NK-92 treated with Interleukin-12 subunit alpha and Interleukin-12 subunit beta, amount 100 ng/mL, for 24 hours (cell line): ENCODE results near the gene DDX54.
A peak's percentile ranks its signal among the peaks of the same experiment; 100 is the strongest.

ENCODE experiments used
- DNase-seq: peaks from one replicate; lab custom pipeline; 2025; lab: John Stamatoyannopoulos, UW

The DDX54 gene

GRCh38 chr12:113190761-113191160 lies 5.5 kb upstream of the DDX54 start:
- DNase-seq, result no peak

- no peak for DNase-seq
These were observed 4.1 kb upstream of the DDX54 start for GRCh38 chr12:113189361-113189760.

DNA sequence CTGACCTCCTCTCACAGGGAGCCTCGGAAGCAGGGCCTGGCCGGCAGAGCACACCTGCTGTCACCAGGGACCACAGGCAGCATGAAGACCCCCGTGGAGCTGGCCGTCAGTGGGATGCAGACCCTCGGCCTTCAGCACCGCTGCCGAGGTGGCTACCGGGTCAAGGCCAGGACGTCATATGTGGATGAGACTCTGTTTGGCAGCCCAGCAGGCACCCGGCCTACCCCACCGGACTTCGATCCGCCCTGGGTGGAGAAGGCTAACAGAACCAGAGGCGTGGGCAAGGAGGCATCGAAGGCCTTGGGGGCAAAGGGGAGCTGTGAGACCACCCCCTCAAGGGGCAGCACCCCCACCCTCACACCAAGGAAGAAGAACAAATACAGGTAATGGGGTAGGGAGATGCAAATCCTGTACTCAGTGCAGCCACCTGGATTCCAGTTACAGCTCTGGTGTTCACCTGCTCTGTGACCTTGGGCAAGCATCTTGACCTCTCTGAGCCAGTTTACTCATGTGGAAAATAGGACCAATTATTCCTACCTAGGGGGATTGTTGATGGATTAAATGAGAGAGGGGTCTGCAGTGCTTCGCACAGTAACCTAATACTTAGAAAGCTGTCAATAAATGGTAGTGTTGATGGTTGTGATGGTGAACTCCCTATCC lies 1.5 kb upstream of the DDX54 start:
- DNase-seq, result no peak

- no peak for DNase-seq
These were observed 721 bp upstream of the DDX54 start for GRCh38 chr12:113186033-113186365.

DNA sequence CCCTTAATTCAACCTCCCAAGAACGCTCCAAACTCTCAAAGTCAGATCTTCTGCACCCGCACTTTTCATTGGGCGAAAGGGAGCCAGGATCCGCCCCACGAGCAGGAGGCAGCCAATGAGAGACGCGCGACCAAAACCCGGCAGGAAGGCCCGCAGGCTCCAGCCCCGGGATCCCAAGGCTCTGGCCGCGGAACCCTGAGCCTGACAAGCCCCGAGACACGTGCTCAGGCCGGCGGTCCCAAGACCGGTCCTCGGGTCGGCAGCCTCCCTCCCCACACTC lies 438 bp downstream of the DDX54 start:
- peak; percentile 68 for DNase-seq

DNA sequence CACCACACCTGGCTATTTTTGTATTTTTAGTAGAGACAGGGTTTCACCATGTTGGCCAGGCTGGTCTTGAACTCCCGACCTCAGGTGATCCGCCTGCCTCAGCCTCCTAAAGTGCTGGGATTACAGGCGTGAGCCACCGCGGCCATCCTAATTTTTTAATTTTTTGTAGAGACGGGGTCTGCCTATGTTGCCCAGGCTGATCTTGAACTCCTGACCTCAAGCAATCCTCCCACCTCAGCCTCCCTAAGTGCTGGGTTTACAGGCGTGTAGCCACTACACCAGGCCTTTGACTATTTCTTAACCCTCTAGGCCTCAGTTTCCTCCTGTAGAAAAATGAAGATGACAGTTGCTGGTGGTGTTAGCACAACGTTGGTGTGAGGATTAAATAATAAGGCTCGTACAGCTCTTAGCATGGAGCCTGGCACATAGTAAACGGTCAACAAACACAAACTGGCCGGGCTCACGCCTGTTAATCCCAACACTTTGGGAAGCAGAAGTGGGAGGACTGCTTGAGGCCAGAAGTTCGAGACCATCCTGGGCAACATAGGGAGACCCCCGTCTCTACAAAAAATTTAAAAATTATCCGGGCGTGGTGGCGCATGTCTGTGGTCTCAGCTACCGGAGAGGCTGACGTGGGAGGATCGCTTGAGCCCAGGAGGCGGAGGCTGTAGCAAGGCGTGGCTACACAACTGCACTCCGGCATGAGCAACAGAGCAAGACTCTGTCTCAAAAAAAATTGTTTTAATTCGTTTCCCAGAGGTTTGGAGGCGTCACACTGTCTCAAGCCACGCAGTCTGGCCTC lies 979 bp downstream of the DDX54 start:
- no peak for DNase-seq

DNA sequence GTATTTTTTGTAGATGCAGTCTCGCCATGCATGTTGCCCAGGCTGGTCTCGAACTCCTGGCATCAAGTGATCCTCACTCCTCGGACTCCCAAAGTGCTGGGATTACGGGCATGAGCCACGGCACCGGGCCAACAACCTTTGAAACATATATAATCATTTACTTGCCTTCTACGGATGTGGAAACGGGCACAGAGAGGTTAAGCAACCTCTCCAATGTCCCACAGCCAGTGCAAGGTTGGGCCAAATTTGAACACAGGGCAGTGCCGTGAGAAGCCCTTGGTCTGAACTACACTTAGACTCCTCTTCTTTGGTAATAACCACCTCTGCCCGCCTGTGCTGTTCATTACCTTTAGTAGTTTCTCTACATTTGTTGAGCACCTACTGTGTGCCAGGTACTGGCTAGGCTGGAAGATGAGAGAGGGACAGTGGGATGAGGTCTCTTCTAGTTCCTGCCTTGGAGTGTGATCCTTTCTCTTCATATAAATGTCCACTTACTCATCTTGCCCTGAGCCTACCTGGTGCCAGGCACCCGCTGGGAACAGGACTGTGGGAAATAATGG lies 2.2 kb downstream of the DDX54 start:
- no peak for DNase-seq

DNA sequence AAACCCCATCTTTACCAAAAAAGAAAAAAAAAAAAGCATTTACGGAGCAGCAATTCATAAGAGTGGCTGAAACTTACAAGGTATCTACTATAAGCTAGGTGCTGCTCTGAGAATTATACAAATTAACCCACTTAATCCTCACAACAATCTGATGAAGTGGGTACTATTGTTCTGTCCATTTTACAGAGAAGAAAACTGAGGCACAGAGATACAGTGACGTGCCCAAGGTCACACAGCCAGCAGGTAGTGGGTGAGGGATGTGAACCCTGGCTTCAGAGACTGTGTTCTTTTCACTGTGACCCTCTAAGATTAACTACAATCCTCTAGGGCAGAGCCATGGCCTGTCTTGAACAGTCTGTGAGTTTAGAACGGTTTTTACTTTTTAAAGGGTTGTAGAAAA lies 3.3 kb downstream of the DDX54 start:
- no peak for DNase-seq

DNA sequence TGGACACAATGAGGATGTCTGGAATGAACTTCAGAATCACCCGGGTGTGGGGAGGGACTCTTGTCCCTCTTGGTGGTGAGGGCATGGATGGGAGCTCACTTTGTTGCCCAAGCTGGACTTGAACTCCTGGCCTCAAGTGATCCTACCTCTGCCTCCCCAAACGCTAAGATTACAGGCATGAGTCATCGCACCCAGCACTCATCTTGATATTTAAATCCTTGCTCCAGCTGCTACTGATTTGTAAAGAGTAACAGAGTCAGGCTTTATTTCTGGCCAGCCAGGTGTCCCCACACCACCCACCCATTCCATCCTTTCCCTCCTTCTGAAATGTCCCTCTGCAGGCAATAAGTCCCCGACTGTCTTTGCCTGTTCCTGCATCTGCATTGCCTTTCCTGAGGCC lies 4.9 kb downstream of the DDX54 start:
- DNase-seq, result no peak

DNA sequence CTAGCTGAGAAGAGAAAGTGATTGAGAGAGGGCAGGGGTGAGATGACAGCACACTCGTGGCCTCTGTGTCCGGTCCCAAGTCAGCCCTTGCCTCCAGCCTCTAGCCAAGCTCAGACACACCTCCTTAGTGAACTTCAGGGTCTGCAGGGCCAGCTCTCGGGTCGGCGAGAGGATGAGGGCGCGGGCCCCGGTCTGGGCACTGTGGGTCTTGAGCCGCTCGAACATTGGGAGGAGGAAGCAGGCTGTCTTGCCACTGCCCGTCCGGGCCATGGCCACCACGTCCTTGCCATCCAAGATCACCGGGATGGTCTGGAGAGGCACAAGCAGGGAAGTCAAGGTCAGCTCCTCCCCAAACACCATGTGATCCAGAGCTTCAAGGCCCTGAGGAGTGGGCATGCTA lies 6.3 kb downstream of the DDX54 start:
- DNase-seq, result no peak

- DNase-seq, result peak; percentile 23
These were observed 10.6 kb downstream of the DDX54 start for GRCh38 chr12:113174461-113175384.

DNA sequence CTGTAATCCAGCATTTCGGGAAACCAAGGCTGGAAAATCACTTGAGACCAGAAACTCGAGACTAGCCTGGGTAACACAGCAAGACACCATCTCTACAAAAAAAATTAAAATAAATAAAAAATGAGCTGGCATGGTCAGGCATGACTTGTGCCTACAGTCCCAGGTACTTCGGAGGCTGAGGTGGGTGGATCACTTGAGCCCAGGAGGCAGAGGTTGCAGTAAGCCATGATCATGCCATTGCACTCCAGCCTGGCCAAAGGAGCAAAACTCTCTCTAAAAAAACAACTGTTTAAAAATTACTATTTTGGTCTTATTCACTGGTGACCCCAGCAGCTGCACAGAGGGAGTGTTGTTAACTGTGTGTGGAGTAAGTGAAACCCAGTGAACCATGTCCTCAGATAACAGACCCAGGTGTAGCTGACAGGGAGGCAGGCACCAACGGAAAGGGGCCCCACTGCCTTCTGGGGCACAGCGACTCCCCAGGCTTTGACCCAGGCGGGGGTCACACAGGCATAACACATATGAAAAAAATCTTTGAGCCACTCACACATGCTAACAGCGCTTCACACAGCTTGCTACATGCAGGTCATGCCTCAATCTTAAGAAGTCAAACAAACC lies 12.1 kb downstream of the DDX54 start:
- no peak for DNase-seq

DNA sequence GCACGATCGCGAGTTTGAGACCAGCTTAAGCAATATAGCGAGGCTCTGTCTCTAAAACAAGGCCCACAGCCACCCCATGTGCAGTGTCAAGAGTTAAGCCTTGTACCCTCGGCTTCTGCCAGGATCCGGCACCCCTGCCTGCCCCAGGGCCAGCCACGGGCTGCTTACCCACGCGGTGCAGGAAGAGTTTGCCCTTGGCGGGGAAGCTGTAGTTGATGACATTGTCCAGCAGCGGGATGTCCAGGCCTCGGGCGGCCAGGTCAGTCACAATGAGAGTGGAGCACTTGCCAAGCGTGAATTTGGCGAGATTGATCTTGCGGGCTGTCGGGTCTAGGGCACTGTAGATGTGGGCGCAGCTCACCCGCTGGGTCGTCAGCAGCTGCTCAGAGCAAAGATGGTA lies 13.1 kb downstream of the DDX54 start:
- DNase-seq, result no peak

DNA sequence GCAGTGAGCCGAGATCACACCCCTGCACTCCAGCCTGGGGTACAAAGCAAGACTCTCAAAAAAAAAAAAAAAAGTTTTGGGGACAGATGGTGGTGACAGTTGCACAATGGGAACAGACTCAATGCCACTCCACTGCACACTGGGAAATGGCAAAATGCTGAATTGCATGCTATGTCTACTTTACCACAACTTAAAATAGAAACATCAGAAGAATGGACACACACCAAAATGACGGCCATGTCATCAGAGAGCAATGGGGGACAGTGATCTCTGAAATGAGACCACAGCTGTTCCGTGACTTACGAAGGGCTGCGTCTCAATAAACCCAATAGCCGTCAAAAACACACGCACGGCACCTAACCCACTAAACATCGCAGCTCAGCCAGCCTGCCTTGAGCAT lies 13.7 kb downstream of the DDX54 start:
- no peak for DNase-seq

- no peak for DNase-seq
These were observed 14.4 kb downstream of the DDX54 start for GRCh38 chr12:113170926-113171325.

GRCh38 chr12:113170457-113170856 lies 14.8 kb downstream of the DDX54 start:
- no peak for DNase-seq

GRCh38 chr12:113169697-113170096 lies 15.6 kb downstream of the DDX54 start:
- no peak for DNase-seq

DNA sequence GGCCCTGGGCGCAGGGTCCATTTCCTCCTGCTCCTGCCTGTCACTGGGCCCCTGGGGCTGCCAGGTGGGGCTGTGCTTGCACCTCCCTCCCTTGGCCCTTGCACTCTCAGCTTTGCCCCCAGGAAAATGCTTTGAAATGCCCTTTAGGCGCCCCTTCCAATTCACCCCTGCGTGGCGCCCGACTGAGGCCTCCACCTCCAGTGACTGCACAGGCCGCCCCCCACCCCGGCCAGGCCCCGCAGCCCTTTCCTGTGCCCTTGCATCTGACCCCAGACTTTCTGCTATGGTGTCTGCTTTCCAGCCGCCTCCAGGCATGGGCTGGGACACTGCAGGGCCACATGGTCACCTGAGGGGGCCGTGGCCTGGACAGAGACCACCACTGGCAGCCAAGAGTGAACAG lies 17.4 kb downstream of the DDX54 start:
- DNase-seq, result no peak

GRCh38 chr12:113165521-113166450 lies 19.5 kb downstream of the DDX54 start:
- DNase-seq, result no peak

DNA sequence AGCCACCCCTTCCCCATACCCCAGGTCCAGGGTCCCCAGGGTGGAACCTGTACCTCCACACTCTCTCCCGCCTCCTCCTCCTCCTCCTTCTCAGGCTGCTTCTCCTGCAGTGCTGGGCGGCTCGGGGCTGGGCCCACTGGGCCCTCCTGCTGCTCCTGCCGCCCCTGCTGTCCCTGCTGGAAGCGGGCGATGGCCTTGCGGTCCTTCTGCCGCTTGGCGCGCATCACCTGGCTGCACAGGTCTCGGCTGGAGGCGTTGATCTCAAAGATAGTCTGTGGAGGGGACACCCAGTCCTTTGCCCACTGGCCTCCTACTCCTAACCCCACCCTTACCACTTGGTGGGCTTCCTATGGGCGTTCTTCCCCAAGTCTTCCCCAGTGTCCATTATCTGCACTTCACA lies 21.3 kb downstream of the DDX54 start:
- DNase-seq, result no peak

DNA sequence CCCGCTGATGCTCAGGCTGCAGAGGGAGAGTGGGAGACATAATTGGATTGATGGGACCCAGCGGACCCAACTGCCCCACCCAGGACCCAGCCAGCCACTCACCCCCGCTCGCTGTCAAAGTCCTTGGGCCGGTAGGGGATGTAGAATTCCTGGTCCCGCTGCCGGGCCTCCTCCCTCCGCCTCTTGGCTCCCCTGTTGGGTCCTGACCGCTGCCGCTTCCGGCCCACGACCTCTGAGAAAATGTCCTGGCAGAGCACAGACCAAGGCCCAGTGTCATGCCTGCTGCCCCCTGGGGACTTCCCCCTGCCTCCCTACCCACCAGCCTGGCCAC lies 22.3 kb downstream of the DDX54 start:
- DNase-seq, result no peak
